Right hindlimb (tissue), 1 donor: ENCODE data around the gene EPHB2.
A peak's percentile ranks its signal among the peaks of the same experiment; 100 is the strongest.

Experiments
- DNase-seq: peaks from one replicate; pipeline ENCODE4 v3.0.0-alpha.2; 2018

The EPHB2 gene

DNA sequence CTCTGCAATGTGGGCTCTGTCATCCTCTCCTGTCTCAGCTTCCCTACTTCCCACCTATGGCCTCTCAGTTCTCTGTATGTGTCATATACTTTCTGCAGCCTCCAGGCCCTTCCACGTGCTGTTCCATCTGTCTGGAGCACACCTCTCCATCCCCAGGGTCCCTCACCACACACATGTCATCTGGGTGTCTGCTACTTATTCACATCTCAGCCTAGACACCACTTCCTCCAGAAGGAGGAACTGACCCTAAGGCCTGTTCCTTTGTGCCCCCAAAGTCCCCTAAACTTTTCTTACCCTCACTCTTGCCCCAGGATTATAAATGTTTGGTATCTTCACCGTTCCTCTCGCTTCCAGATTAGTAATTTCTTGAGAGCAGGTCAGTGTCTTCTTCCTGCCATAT lies 251.9 kb downstream of the EPHB2 start:
- no peak for DNase-seq

DNA sequence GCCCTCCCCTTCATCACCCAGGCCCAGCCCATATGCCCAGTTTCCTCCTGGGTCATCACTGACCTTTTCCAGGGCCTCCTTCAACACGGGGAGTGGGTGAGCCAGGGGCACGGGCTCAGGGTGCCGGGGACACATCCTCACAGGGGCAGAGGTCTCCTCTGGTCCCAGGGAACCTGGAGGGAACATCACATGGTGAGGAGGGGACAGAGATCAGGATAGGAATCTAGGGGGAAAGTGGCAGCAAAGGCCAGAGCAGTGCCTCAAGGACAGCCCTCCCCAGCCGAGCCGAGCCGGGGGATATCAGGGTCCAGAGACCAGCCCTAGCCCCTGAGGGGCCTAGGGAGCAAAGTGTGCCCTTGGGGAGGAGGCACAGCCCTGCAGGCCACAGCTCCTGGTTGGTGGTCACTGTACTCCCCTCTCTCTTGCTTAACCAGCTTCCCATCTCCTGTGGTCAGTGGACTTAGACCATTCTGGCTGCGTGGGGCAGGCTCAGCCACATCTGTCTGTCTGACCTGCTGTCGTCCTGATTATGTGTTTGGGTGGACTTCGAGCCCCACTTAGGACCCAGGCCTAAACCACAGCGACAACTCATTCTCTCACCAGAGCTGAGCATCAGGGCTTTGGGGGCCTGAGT lies 252.5 kb downstream of the EPHB2 start:
- no peak for DNase-seq

DNA sequence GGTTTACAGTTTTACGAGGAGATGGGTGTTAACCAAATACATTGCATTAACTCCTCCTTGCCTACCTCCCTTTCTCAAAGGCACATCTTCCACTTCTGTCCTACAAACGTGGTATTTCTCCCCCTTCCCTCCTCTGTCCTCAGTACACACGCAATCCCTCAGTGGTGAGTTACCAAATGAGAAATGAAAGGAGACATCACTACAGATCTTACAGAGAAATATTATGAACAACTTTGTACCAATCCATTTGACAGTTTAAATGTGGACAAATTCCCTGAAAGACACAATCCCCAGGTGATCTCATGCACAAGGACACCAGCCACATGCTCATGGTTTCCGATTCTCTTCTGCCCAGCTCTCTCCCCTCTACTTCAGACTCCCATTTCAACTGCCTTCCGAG lies 255.7 kb downstream of the EPHB2 start:
- no peak for DNase-seq

DNA sequence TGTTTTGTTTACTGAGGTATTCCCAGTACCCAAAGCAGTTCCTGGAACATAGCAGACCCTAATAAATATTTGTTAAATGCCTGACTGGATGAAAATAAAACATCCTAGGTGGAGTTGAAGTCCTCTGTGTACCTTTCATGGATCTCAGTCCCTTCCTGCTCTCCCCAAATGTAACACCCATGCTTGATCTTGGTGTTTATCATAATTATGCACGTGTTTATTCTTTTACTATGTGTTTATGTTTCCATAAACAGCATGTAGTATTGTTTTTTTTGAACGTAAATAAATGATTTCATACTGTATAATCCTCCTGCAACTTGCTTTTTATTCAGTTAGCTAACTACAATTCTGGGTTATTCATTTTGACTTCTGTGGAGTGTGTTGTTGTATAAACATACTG lies 257.2 kb downstream of the EPHB2 start:
- DNase-seq = no peak

DNA sequence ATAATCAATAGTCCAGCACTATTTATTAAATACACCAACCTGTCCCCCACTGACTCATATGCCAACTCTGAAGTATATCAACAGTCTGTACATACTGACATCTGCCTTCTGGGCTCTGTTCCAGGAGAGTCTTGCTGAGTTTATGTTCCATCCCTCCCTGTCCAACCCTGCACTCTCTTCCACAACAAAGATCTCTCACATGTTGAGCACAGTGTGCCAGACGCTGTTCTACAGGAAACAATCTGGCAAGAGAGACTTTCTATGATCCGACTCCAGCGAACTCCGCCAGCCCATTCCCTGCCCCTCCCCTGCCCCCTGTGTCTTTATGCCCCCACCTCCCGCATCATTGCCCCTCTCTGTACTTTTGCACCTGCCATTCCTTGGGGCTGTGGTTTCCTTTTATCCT lies 258.7 kb downstream of the EPHB2 start:
- DNase-seq = peak; percentile 64

DNA sequence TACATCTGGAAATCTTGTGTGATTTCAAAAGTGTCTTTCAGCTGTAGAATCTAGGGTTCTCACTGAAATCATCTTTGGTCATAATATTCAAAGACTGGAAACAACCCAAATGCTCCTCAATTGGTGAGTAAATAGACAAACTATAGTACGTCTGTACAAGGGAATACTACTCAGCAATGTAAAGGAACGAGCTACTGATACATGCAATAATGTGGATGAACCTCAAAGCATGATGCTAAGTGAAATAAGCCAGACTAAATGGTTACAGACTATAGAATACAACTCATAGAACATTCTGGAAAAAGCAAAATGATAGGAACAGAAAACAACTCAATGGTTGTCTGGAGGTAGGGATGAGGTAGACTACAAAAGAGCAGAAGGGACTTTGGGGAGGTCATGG lies 259.5 kb downstream of the EPHB2 start:
- no peak for DNase-seq
